Breast epithelium (tissue), 3 donors: Measurements from ENCODE around the gene TMEM132D.

Experiments used
- CTCF ChIP-seq, 3 donors: fragments of 450-650 bp; IDR thresholded peaks; one replicate each; pipeline ENCODE4 v1.5.1; 2016 to 2017; ENCODE audit warnings: antibody characterized with exemption in 3 of 3, mild to moderate bottlenecking in 3 of 3, moderate library complexity in 3 of 3
- POLR2A ChIP-seq: fragments of 450-650 bp; IDR thresholded peaks from one replicate; pipeline ENCODE4 v1.6.1; 2016; ENCODE audit warnings: antibody characterized with exemption, mild to moderate bottlenecking, moderate library complexity
- POLR2AphosphoS5 ChIP-seq, 3 donors: sonication (generic); formaldehyde crosslinking; IDR thresholded peaks; one replicate each; pipeline ENCODE4 v1.6.1; 2017; ENCODE audit warnings: antibody characterized with exemption in 3 of 3

DNA sequence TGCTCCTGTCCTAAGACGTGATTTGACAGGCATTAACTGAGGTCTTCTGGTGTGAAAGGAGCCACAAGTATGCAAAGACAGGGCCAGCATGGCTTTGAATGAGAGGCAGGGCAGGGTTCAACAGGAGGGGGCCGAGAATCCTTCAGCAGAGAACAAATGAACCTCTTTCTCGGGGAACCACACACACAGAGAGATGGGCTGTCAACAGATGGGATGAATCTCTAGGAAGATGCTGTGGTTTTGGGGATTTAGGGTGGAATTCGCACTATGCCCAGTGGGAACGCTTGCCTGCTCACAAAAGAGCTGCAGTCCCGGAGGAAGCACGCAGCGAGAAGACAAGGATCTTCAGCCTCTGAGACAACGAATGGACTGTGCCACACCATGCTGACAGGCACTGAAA, 537.2 kb downstream of the TMEM132D start:
- TF ChIP-seq CTCF (IDR thresholded peaks at IDR 0.05): no peak
- no peak for TF ChIP-seq POLR2A
- TF ChIP-seq POLR2AphosphoS5 (IDR thresholded peaks at IDR 0.05): no peak
